Progenitor cell of endocrine pancreas (in vitro differentiated cells): ENCODE data around the gene HSPA6. TPM values are rescaled to one million over a fixed set of nuclear protein-coding genes. Genes with fewer than 3 reads are reported as not detected.
"Not testable (repeated sequence)": the region's sequence is repeated elsewhere in the genome, so short reads cannot be mapped to it uniquely, and the experiment has no call there.

ENCODE experiments used
- DNase-seq: peaks from one replicate; pipeline ENCODE4 v3.0.0; 2021; ENCODE audit warnings: low spot score; ENCODE audit not compliant: unreplicated experiment
- H3K27ac Mint-ChIP-seq: 2 replicates; pipeline ENCODE4 v1.8.0; 2021; ENCODE audit warnings: mild to moderate bottlenecking, moderate library complexity, mixed read lengths
- H3K27me3 Mint-ChIP-seq: 2 replicates; pipeline ENCODE4 v1.8.0; 2021; ENCODE audit warnings: mixed read lengths
- H3K36me3 Mint-ChIP-seq: 2 replicates; pipeline ENCODE4 v1.8.0; 2022; ENCODE audit warnings: mixed read lengths; ENCODE audit not compliant: insufficient read depth
- H3K4me1 Mint-ChIP-seq: 2 replicates; pipeline ENCODE4 v1.8.0; 2021; ENCODE audit warnings: low read depth, mixed read lengths
- H3K4me3 Mint-ChIP-seq: 2 replicates; pipeline ENCODE4 v1.8.0; 2021; ENCODE audit warnings: low read depth, mild to moderate bottlenecking, moderate library complexity, mixed read lengths
- H3K9me3 Mint-ChIP-seq: 2 replicates; pipeline ENCODE4 v1.8.0; 2021; ENCODE audit warnings: low read depth, mixed read lengths
- total RNA-seq: library from RNA; stranded (reverse); gene quantifications from 2 replicates; pipeline ENCODE4 v1.2.1, GENCODE V29; 2021

Gene HSPA6
- total RNA-seq, 1 donor from 2014 or later = not detected

GRCh38 chr1:161523041-161523816 lies 1.1 kb upstream of the HSPA6 start:
- peak overlapping the region; percentile 85 for H3K4me3 Mint-ChIP-seq
- H3K36me3 Mint-ChIP-seq, DNase-seq, H3K4me1 Mint-ChIP-seq, H3K9me3 Mint-ChIP-seq: not testable (repeated sequence)
- H3K27ac Mint-ChIP-seq = peak overlapping the region; percentile 99
- H3K27me3 Mint-ChIP-seq = peaks cover 50% of the 10 kb centered on the region

GRCh38 chr1:161524742-161525291 lies 477 bp downstream of the HSPA6 start:
- Mint-ChIP-seq H3K27ac (peak overlapping the region; percentile 29), H3K4me3 (peak overlapping the region; percentile 85), H3K27me3 (peaks cover 60% of the 10 kb centered on the region)
- not testable (repeated sequence) for DNase-seq, H3K9me3 Mint-ChIP-seq, H3K36me3 Mint-ChIP-seq, H3K4me1 Mint-ChIP-seq

GRCh38 chr1:161525321-161525720 lies 981 bp downstream of the HSPA6 start:
- peak overlapping the region; percentile 85 for H3K4me3 Mint-ChIP-seq
- not testable (repeated sequence) for H3K36me3 Mint-ChIP-seq, H3K9me3 Mint-ChIP-seq, H3K27ac Mint-ChIP-seq, DNase-seq, H3K4me1 Mint-ChIP-seq
- peaks cover 61% of the 10 kb centered on the region for H3K27me3 Mint-ChIP-seq

GRCh38 chr1:161525918-161526317 lies 1.6 kb downstream of the HSPA6 start:
- H3K4me1 Mint-ChIP-seq, H3K27ac Mint-ChIP-seq, H3K36me3 Mint-ChIP-seq, H3K9me3 Mint-ChIP-seq, DNase-seq, H3K4me3 Mint-ChIP-seq: not testable (repeated sequence)
- peaks cover 57% of the 10 kb centered on the region for H3K27me3 Mint-ChIP-seq

GRCh38 chr1:161528550-161528949 lies 4.2 kb downstream of the HSPA6 start:
- not testable (repeated sequence) for H3K36me3 Mint-ChIP-seq, H3K4me3 Mint-ChIP-seq, H3K9me3 Mint-ChIP-seq, DNase-seq, H3K27ac Mint-ChIP-seq
- peaks cover 12% of the 10 kb centered on the region for H3K4me1 Mint-ChIP-seq
- peaks cover 57% of the 10 kb centered on the region for H3K27me3 Mint-ChIP-seq

GRCh38 chr1:161529463-161530104 lies 5.2 kb downstream of the HSPA6 start:
- not testable (repeated sequence) for H3K9me3 Mint-ChIP-seq, H3K36me3 Mint-ChIP-seq, DNase-seq
- H3K4me1 Mint-ChIP-seq = peaks cover 12% of the 10 kb centered on the region
- peaks cover 54% of the 10 kb centered on the region for H3K27me3 Mint-ChIP-seq
- H3K27ac Mint-ChIP-seq = peak overlapping the region; percentile 99
- H3K4me3 Mint-ChIP-seq = peak overlapping the region; percentile 92

- H3K27me3 Mint-ChIP-seq = peaks cover 51% of the 10 kb centered on the region
- H3K36me3 Mint-ChIP-seq, H3K9me3 Mint-ChIP-seq: not testable (repeated sequence)
- H3K4me3 Mint-ChIP-seq = peak overlapping the region; percentile 92
- H3K4me1 Mint-ChIP-seq = peaks cover 12% of the 10 kb centered on the region
- peak; percentile 39 for DNase-seq
- H3K27ac Mint-ChIP-seq = peak overlapping the region; percentile 99
Observed at GRCh38 chr1:161530158-161530557, 5.8 kb downstream of the HSPA6 start.

GRCh38 chr1:161530671-161531641 lies 6.6 kb downstream of the HSPA6 start:
- Mint-ChIP-seq H3K4me3 (peak overlapping the region; percentile 92), H3K27ac (peak overlapping the region; percentile 99), H3K4me1 (peaks cover 12% of the 10 kb centered on the region), H3K27me3 (peaks cover 51% of the 10 kb centered on the region)
- not testable (repeated sequence) for H3K36me3 Mint-ChIP-seq, H3K9me3 Mint-ChIP-seq
- DNase-seq = peak; percentile 63
